Spleen (tissue), 7 donors: Measurements from ENCODE around the gene SYNGR2.

Source experiments
- CTCF ChIP-seq, 11 experiments: fragments of 200-600 bp in 7 of 11; fragments of 450-650 bp in 4 of 11; sonication (generic) in 4 of 11; IDR thresholded peaks in 8 of 11; conservative IDR thresholded peaks in 3 of 11; 1 replicate in 7 of 11; 2 replicates in 4 of 11; pipeline versions ENCODE4 v1.4.0 to v1.8.0; 2016 to 2021; ENCODE audit warnings: antibody characterized with exemption in 11 of 11, inconsistent platforms in 4 of 11, mild to moderate bottlenecking in 1 of 11
- POLR2A ChIP-seq, 3 donors: fragments of 450-650 bp; IDR thresholded peaks; one replicate each; pipeline ENCODE4 v1.5.1; 2017; ENCODE audit warnings: antibody characterized with exemption in 3 of 3, mild to moderate bottlenecking in 1 of 3
- POLR2AphosphoS5 ChIP-seq, 3 donors: sonication (generic); formaldehyde crosslinking; IDR thresholded peaks; one replicate each; pipeline ENCODE4 v1.5.1; 2017; ENCODE audit warnings: antibody characterized with exemption in 3 of 3
- donor health status: DM: no; HTN: no; CAD: no; lungs with moderate emphysema.
- donor health status: DM: no; HTN: no; CAD: no.
- donor health status: DM: no; HTN: no; CAD: no.

GRCh38 chr17:78124836-78125137, 43.6 kb upstream of the SYNGR2 start:
- TF ChIP-seq CTCF (IDR thresholded peaks at IDR 0.05 in 8 of 11, conservative IDR thresholded peaks at IDR 0.05 in 3 of 11) (no peak), POLR2AphosphoS5 (IDR thresholded peaks at IDR 0.05) (no peak), POLR2A (IDR thresholded peaks at IDR 0.05) (no peak)
